Stimulated activated CD4-positive, alpha-beta T cell treated with anti-CD3 and anti-CD28 coated beads, Interleukin-1b, Interleukin-23, amount 100 ng/mL, for 1 hour (primary cell): ENCODE results near the gene SYNJ2.
"Not testable (repeated sequence)": the region's sequence is repeated elsewhere in the genome, so short reads cannot be mapped to it uniquely, and the experiment has no call there.

Source experiments
- DNase-seq, 2 donors: peaks; one replicate each; pipeline ENCODE4 v3.0.0-alpha.2; 2020; ENCODE audit warnings: low read depth in 2 of 2

SYNJ2 gene

DNA sequence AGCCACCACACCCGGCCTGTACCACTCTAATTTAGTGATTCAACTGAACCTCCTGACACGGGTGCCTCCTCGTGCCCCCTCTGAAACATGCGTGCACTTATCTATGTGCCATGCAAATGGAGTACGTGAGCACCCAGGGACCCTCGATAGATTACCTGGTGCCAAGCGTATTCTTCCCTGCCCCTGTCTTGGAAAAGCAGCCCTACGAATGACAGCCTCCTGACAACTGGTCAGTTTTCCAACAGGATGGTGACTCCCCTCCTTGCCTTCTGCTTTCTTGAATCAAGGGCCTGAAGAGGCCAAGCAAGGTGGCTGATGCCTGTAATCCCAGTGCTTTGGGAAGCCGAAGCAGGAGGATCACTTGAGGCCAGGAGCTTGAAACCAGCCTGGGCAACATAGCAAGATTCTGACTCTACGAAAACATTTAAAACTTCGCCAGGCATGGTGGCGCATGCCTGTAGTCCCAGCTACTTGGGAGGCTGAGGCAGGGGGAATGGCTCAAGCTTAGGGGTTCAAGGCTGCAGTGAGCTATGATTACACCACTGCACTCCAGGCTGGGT is 25.4 kb upstream of the SYNJ2 start:
- no peak for DNase-seq

DNA sequence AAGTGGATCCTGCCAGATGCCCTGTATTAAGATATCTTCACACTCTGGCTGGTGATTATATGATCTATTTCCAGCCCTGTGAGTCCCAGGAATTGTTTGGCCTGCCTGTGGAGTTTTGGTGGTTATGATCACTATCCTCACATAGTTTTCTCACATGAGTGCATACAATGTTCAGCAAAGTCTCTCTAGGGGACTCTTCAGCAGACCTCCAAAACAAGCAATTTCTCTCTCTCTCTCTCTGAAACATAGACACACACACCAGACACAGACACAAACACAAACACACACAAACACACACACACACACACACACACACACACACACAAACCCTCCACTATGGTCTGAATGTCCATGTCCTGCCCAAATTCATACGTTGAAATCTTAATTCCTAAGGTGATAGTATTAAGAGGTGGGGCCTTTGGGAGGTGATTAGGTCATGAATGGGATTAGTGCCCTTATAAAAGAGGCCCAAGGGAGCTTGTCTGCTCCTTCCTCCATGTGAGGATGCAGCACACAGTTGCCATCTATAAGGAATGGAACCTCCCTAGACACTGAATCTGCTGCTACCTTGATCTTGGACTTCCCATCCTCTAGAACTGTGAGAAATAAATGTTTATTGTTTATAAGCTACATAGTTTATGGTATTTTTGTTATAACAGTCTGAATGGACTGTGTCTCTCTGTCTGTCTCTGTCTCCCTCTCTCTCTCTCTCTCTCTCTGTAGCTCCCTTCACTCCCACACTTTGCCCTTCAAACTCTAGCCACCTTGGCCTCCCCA is 22.0 kb upstream of the SYNJ2 start:
- DNase-seq = no peak

DNA sequence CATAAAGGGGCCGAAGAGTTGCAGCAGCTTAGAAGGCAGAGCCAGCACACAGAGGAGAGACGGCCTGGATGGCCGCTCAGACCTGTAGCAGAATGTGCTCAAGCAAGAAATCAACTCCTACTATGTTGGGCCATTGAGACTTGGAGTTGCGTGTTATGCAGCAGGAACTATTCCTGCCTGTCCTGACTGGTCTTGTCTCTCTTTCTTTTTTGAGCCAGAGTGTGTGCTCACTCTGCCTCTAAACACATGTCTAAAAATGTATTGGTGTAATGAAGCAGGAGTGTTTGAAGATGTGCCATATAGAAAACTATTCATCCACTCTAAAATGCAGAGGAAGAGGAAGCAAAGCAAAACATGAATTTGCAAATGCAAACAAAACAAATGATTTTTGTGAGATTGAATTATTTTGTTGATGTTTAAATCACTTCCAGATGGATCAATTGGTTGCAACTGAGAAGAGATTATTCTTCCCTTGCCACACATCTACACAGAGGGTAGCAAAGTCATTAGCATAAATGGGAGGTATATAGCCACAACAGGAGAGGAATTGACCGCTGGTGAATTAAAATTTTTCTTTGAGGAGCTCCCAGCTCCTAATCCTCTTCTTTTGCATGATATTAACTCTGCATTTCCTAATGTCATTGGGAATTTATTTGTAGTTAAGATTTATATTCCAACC is 20.4 kb upstream of the SYNJ2 start:
- DNase-seq = no peak

DNA sequence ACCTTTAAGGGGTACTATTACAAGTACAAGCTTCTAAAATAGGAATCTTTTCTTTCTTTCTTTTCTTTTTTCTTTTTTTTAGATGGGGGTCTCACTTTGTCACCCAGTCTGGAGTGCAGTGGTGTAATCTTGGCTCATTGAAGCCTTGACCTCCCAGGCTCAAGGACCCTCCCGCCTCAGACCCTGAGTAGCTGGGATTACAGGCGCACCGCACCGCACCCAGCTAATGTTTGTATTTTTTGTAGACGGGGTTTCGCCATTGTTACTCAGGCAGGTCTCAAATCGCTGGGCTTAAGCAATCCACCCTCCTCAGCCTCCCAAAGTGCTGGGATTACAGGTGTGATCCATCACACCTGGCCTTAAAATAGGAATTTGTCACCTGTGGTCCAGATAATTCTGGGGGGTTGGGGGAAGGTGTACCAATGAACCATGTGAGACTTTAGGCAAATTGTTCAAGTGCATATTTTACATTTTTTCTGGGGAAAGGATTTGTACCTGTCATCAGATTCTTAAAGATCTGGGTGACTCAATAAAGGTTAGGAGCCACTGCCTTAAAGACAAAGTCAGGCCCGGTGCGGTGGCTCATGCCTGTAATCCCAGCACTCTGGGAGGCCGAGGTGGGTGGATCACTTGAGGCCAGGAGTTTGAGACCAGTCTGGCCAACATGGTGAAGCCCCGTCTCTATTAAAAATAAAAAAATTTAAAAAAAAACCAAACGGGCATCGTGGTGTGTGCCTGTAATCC is 19.7 kb upstream of the SYNJ2 start:
- DNase-seq = no peak

DNA sequence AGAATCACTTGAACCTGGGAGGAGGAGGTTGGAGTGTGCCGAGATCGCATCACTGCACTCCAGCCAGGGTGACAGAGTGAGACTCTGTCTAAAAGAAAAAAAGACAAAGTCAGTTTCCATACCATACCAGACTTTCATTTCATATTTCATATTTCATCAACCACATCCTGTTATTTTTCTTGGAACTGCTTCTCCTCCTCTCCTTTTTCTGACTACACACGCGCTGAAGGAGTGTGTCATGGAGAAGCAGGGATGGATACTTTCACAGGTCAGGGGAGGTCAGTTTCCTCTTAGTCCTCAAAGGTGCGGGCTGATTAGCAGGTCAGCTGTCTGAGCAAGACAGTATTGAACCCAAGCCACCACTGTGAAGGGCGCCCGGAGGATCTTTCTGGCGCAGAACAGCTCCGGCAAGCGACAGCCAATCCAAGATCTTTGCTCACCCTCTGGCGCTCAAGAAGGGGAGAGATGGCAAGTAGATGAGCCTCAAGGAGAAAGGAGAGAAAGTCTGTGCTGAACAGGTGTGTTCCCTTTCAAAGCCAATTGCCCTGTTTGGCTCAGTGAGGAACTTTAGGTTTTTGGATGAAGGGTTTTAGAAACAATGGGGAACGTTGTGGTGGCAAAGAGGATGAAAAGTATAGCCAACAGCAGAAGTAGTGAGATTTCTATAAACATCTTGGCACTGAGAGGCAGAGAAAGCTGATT is 18.9 kb upstream of the SYNJ2 start:
- DNase-seq = no peak

DNA sequence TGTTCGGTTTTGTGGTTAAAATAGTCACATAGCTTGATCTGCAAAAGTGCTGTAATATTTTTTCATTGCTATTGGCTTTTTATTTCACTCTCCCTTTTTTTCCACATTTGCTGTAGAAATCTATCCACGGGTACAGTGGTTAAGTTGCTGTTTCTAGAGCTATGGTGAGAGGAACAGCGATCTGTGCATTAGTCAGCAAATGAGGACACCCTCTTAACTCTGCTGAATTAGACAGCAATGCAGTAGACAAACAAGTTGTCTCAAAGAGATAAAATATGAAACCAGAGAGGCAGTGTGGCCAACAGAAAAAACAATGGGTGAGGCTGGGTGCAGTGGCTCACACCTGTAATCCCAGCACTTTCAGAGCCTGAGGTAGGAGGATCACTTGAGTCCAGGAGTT is 17.6 kb upstream of the SYNJ2 start:
- no peak for DNase-seq

DNA sequence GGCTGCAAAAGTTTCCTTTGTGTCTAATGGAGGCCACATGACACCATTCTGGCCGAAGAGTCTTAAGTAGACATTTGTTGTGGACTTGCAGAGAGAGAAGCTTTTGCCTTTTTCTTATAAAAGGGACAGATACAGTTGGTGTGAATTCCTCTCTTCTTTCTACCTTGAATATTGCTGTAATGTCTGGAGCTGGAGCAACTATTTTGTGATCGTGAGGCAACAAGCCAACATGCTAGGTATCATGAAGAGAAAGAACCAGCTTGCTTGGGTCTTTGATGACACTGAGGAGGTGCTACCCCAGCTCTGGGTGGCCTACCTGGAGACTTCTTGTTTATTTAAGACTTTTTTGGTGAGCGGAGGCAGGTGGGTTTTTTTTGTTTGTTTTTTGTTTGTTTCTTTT is 16.3 kb upstream of the SYNJ2 start:
- no peak for DNase-seq

DNA sequence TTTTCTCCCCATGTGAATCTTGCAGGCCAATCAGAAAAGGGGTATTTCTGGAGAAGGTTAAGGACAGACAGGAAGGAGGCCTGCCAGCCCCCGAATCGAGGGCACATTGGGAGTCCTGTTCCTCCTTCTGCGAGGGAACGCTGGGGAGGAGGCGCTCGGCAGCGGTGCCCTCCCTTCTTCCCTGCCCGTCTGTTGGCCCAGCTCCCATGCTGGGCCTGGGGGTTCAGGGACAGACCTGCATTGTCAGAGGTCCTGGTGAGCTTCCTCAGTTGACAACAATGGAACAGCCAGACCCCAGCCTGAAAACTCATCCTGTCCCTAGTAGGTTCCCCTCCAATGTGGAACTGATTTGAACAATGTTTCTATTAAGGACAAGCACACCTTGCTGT is 15.1 kb upstream of the SYNJ2 start:
- DNase-seq = no peak

DNA sequence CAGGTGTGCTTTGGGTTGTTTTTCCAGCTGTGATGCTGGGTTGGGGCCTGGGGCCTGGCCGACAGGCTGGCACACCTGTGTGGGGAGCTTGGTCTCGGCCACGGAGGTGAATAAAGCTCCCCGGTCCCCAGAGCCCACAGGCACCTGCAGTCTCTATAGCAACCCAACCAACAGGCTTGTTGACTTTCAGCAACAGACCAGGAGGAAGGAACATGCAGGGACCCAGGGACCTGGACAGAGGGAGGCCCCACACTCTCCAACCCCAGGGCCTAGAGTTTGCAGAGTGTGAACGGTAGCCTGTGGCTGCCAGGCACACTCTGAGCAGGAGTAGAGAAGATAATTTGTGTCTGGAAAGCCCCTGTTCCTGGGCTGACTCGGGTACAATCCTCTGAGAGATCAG is 14.6 kb upstream of the SYNJ2 start:
- no peak for DNase-seq

DNA sequence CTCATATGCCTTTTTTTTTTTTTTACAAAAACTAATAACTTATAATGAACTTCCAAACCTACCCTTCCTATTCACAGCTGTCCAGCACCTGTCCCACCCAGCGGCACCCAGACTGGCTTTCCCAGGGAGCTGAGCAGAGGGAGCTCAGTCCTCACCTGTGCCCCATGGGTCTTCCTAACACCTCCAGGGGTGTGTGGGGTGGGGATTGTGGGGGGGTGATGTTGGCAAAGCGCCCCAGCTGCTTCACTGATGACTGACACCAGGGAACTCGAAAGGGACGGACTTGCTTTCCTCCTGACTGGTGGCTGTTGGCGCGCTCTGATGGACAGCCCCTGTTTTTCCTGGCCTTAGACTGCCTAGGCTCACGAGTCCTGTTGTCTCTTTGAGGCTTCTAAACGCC is 14.2 kb upstream of the SYNJ2 start:
- DNase-seq = no peak

DNA sequence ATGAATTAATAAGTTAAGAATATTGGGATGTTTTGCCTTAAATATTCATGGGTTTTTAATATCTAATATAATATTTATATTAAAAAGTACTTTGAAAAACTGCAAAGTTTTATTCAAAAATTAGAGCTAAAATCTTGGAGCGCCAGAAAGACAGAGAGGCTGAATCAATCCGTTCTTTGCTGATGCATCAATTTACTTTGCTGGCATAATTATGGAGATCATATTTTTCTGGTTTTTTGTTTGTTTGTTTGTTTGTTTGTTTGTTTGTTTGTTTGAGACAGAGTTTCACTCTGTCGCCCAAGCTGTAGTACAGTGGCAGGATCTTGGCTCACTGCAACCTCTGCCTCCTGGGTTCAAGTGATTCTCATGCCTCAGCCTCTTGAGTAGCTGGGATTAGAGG is 9.5 kb upstream of the SYNJ2 start:
- DNase-seq = not testable (repeated sequence)

DNA sequence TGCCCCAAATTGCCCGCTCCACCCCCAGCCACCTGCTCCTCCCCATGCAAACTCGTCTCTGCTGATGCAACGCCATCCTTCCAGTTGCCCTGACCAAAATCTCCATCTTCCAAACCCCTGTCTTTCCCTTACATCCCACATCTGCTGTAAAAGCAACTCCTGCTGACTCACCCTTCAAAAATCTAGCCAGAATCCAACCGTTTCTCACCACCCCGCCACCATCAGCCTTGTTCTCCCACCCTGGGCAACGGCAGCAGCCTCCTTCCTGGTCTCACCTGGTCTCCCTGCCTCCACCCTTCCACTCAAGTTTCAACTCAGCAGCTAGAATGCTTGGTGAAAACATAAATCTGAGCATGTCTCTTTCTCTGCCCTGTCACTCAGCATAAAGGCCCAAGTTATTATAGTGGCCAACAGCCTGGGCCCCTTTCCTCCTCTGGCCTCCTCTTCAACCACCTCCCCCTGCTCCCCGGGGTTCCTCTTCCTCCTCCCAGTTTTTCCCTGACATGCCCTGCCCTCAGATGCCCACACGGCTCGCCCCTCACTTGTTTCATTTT is 7.2 kb upstream of the SYNJ2 start:
- no peak for DNase-seq

DNA sequence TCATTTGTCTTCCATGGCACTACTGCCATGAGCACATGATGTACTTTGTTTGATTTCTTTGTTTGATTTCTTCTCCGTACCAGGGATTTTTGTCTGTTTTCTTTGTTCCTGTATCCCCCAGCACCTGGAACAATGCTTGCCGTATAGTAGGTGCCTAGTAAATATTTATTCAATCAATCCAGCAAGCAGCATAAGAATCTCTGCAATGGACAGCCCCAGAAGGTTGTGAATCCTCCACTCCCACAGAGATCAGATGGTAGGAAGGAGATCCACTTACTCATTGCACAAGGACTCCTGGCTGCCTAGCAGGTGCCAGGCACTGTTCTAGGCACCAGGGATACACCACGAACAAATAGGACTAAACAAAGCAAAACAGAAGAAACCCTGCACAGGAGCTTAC is 6.7 kb upstream of the SYNJ2 start:
- DNase-seq = no peak

DNA sequence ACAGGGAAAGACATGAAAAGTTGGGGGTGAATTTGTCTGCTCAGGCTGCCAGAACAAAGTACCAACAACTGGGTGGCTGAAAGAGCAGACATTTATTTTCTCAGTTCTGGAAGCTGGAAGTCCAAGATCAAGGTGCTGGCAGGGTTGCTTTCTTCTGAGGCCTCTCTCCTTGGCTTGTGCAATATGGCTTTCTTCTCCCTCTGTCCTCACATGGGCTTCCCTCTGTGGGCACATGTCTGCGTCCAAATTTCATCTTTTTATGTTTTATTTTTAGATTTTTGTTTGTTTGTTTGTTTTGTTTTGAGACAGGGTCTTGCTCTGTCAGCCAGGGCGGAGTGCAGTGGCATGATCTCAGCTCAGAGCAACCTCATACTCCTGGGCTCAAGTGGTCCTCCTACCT is 6.2 kb upstream of the SYNJ2 start:
- no peak for DNase-seq

DNA sequence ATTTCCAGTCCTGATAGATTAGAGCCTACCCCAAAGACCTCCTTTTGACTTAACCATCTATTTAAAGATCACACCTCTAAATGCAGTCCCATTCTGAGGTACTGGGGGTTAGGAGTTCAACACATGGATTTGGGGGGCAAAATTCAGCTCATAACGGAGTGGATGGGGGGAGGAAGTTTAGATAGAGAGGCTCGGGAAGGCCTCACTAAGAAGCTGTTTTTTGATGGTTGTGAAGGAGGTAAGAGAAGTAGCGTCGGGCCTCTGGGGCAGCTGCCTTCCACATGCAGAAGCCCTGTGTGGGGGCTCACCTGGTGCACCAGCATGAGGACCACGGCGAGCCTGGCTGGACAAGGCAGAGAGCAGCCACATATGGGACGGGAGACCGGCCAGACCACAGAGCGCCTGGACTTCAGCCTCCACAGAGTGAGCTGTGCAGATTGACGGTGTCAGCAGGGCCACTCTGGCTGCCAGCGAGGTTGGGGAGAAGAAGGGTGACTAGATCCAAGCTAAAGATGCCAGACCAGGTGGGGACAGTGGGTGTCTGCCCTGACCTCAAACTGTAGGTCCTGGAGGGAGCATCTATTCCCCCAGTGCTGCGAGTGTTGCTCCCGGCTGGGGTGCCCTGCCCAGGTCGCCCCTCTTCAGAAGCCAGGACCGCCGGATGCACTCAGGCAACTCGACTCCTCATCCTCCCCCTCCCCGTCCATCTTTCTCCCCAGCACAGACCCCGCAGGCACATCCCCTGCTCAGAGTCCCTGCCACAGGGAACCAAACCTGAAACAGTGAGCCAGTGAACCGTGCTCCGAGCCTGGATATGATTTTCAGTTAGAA is 5.1 kb upstream of the SYNJ2 start:
- no peak for DNase-seq

DNA sequence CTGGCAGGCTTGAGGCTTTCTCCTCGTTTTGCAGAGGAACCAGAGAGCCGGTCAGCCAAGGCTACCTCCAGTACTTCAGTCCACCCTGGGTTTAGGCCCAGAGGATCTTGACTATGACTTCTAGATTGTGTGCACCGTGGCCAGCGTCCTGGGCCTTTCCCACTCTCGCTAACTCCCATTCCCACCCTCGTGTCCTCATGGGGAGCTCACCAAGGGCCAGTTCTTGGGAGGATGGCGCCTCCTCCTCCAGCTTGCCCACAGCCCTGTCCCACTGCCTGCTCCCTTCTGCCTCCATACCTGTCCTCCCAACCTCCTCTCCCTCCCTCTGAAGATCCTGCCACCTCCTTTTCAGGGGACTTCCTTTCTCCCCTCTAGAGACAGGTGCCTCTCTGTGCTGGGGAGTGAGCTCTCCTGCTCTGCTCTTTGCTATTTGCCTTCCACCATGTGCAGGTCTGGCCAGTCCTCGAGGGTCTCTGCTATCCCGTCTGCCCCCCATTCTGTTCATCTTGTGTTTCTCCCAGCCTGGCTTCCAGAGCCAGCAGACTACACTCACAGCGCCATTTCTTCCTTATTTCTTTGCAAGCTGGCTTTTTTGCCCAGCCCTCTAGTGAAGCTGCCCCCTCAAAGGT is 4.4 kb upstream of the SYNJ2 start:
- DNase-seq = no peak

DNA sequence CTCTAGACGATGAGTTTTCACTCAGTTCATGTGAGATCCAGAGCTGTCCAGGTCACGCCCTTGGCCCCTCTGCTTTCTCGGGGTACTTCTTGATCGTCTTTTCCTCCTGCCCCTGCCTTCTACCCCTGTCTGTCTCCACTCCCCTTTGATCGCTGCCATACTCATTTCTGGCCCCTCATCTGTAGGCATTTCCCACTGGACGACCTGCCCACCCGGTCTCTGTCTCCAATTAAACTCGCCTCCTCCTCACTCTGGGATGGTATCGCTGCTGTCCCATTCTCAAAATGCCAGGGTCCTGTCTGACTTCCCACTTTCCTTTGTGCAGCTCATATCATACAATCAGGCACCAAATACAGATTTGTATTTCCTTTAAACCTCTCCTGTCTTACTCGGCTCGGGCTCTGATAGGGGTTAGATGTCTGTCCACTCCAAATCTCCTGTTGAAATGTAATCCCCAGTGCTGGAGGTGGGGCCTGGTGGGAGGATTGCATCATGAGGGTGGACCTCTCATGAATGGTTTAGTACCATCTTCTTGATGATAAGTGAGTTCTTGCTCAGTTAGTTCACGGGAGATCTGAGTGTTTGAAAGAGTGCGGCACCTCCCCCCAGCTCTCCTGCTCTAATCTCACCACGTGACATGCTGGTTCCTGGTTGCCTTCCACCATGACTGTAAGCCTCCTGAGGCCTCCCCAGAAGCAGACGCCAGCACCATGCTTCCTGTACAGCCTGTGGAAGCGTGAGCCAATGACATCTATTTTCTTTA is 3.5 kb upstream of the SYNJ2 start:
- DNase-seq = no peak

DNA sequence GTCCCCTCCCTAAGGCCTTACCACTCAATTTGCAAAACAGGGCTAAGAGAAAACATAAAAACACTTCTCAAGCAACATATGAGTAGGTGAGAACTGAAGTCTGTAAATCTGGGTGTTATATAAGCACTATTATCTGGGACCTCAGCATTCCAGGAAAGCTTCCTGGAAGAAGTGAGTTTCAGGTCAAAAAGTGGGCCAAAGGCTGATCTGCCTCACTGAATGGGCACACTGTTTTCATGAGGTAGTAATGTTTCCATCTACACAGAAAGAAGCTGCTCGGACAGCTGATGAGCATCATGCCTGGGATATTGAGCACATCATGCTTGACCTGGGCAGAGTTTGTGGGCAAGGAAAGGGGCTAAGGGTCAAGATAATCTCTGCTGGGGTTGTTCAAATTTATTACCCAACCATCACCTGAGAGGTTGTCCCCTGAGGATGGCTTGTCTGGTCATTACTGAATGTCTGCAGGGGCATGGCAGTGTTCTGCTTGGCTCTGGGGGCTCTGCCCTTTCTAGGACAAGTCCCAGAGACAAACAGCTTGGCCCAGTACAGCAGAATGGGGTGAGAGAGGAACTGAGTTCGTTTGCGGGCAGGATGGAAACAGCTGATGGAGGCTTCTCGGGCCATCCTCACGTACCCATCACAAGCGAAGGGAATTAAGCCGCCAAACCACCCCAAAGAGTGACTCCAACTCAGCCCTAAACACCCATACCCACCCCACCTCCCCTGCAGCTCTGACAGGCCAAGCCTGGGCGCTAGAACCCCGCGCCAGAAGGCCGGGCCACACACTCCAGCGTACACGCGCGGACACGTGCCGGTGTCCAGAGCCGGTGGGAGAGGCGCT is 1.2 kb upstream of the SYNJ2 start:
- no peak for DNase-seq

DNA sequence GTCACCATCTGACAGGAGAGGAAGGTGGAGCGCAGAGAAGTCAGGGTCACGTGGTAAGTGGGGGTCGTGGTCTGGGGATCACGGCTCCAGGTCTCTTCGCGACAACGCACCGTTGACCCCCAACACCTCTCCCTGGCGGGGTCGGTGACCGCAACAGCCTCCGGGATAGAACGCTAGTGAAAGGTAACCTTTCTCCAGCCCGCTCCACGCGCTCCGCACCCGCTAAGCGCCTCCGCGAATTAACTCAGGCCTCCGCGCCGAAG is 600 bp upstream of the SYNJ2 start:
- DNase-seq = no peak
